Measurements from ENCODE around the gene ITPR2.

DNA sequence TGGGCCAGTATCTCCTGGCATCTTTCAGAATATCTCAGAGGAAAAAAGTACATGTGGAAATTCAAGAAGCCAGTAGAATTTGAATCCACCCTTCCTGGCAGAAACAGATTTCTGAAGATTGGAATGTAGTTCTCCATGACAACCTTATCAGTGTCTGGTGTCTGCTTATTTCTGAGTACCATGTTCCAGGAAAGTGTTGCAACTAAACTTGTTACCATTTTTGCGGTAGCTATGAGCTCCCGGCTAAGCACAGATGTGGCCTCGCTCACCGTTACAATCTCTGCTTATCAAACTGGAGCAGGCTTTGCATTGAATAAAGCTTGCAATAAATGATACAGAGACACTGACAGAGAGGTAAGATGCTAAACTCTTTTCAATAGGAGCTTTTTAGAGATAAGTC lies 13.0 kb upstream of the ITPR2 start:
- no peak for TF ChIP-seq TAF1 (conservative IDR thresholded peaks at IDR 0.05)
- TF ChIP-seq, protein P1, sequence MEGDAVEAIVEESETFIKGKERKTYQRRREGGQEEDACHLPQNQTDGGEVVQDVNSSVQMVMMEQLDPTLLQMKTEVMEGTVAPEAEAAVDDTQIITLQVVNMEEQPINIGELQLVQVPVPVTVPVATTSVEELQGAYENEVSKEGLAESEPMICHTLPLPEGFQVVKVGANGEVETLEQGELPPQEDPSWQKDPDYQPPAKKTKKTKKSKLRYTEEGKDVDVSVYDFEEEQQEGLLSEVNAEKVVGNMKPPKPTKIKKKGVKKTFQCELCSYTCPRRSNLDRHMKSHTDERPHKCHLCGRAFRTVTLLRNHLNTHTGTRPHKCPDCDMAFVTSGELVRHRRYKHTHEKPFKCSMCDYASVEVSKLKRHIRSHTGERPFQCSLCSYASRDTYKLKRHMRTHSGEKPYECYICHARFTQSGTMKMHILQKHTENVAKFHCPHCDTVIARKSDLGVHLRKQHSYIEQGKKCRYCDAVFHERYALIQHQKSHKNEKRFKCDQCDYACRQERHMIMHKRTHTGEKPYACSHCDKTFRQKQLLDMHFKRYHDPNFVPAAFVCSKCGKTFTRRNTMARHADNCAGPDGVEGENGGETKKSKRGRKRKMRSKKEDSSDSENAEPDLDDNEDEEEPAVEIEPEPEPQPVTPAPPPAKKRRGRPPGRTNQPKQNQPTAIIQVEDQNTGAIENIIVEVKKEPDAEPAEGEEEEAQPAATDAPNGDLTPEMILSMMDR (IDR thresholded peaks at IDR 0.05; ENCODE audit: low read depth, low read length, missing input control) = no peak
- peak; percentile 13 for TF ChIP-seq SP1 (IDR thresholded peaks at IDR 0.05)
- TF ChIP-seq YY1 (IDR thresholded peaks at IDR 0.05) = peak; percentile 60
- no peak for TF ChIP-seq MAX (IDR thresholded peaks at IDR 0.05)
- TF ChIP-seq, protein P2, sequence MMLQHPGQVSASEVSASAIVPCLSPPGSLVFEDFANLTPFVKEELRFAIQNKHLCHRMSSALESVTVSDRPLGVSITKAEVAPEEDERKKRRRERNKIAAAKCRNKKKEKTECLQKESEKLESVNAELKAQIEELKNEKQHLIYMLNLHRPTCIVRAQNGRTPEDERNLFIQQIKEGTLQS (IDR thresholded peaks at IDR 0.05) = no peak
- TF ChIP-seq EGR1 (IDR thresholded peaks at IDR 0.05; ENCODE audit: low read depth in 2 of 2) = no peak
- no peak for TF ChIP-seq REST (IDR thresholded peaks at IDR 0.05)
